COR-L47 (cell line): Measurements from ENCODE around the gene GUCY2F.

Experiments used
- DNase-seq: peaks from one replicate; lab custom pipeline; 2025; lab: John Stamatoyannopoulos, UW

Gene GUCY2F

DNA sequence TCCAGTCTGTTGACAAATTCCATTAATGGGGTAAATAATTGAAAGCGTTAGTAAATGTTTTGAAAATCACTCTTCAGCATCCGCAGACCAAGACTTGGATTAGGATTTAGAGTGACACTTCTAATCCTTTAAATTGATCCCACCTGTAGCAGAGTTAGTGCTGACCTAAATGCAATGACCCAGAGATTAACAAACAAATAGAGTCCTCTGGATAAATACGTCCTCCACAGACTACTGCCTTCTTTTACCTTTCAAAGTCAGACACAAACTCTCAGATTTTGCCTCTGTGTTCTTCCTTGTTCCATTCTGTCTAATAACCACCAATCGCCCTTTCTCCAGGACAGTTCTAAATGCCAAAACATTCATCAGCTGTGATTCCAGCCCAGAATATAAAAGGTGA is at the start of gene GUCY2F:
Gene GUCY2F, minus strand, starts transcription at position 101 of the 400 bp plus-strand sequence. CDS start 6,150 bp downstream, outside the sequence.
- no peak for DNase-seq

- no peak for DNase-seq
Measured at GRCh38 chrX:109519001-109519400, 37.1 kb upstream of the GUCY2F start.

DNA sequence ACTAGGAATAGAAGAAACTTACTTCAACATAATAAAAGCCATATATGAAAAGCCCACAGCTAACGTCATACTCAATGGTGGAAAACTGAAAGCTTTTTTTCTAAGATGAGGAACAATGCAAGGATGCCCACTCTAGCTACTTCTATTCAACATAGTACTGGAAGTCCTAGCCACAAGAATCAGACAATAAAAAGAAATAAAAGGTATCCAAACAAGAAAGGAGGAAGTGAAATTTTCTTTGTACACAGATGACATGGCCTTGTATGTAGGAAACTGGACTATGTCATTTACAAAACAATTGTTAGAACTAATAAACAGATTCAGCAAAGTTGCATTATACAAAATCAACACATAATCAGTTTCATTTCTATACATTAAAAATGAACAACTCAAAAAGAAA is 29.2 kb upstream of the GUCY2F start:
- no peak for DNase-seq

- DNase-seq = no peak
Measured at GRCh38 chrX:109508915-109509314, 27.0 kb upstream of the GUCY2F start.

DNA sequence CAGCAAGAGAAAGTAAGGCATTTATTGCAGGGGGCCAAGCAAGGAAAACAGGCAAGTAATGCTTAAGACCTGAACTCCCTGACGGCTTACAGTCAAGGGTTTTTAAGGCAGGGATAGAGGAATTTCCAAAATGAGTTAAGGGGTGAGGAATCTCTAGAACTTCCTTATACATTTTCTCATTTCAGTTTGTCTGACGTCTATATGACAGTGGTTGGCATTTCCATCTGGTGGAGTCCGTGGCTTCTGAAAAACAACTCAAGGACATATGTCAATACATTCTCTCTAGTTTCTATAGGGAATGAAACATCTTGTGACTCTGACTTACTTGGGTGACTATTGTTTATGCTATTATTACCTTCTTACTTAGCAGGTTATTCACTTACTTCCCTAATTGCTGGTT is 19.3 kb upstream of the GUCY2F start:
- DNase-seq = no peak

DNA sequence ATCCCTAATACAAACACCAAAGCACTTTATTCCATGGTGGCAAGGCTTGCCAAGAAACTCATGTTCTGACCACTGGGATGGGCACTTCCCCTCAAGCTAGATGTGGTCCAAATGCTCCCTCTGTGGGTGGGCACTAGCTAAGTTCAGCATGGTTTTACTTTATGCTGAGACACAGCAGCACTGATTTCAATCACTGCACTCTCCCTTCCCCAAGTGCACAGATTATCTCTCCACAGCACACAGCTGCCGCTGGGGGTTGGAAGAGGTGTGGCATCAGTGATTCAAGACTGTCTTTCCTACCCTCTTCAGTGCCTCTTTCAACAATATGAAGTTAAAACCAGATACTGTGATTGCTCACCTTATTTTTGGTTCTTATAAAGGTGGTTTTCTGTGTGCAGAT is 16.5 kb upstream of the GUCY2F start:
- DNase-seq = no peak

DNA sequence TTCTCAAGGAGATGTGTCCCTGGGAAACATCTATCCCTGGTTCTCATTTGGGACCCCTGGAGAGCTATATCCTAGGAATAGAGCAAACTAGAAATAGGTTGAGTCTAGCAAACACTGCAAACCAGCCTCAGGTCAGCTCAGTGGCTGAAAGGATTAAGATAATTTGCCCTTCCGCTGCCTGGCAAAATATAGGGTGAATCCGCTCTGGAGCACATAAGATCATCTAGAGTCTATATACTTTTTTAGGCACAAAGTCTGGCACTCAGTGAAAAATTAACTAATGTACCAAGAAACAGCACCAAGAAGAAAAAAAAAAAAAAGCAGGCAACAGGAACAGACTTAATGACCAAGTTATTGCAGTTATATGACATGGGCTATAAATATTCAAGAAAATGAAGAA is 7.3 kb upstream of the GUCY2F start:
- DNase-seq = no peak

DNA sequence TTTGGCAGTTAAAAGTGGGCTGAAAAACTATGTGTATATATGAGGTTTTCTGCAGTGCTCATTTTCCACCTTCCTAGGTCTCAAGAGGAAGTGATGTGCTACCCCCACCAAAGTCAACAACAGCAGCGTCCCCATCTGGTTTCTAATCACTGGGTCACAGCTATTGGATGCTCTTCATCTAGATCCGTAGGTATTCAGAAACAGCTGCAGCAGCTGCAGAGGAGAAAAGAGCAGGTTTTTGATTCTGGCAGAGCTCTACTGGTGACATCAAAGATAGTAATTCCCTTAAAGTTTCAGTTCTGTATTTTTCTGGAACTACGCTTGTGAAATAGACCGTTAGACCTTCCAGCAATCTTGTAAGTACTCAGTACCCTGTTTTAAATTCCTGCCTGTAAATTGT is 5.8 kb upstream of the GUCY2F start:
- no peak for DNase-seq

- peak; percentile 21 for DNase-seq
Measured at GRCh38 chrX:109485470-109486340, 3.8 kb upstream of the GUCY2F start.

GRCh38 chrX:109484886-109485285 is 3.0 kb upstream of the GUCY2F start:
- no peak for DNase-seq

GRCh38 chrX:109475174-109475891 is 6.6 kb downstream of the GUCY2F start:
- DNase-seq = peak; percentile 13

- DNase-seq = peak; percentile 3
Measured at GRCh38 chrX:109472939-109473735, 8.7 kb downstream of the GUCY2F start.

GRCh38 chrX:109464231-109464630 is 17.7 kb downstream of the GUCY2F start:
- no peak for DNase-seq

GRCh38 chrX:109463784-109464183 is 18.1 kb downstream of the GUCY2F start:
- no peak for DNase-seq

DNA sequence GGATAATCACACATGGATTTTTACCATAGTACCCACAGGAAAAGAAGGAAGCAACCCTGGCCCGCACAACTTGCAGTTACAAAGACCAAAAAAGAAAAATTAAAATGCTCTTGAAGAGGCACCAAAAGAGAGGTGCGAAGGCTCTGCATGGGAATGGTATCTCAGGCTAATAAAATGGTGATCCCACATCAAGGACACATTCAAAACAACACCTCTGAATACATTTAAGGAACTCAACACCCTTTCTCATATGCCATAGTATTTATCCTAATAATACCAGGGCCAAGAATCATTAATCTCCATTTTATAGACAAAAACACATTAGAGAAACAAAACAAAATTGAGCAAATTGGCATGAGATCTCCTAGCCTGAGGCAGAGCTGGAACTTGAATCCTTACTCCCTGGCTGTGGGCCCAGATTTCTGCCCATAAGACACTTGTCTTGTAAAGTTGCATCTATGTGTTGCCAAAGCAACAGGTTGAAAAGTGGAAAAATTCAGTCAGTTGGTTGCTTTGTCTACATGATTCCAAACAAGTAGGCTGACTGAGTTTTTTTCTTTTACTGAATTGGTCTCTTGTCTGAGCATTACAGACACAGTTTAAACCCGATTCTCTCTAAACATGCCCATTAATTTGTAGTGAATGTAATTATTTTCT is 33.5 kb downstream of the GUCY2F start:
- DNase-seq = peak; percentile 11

DNA sequence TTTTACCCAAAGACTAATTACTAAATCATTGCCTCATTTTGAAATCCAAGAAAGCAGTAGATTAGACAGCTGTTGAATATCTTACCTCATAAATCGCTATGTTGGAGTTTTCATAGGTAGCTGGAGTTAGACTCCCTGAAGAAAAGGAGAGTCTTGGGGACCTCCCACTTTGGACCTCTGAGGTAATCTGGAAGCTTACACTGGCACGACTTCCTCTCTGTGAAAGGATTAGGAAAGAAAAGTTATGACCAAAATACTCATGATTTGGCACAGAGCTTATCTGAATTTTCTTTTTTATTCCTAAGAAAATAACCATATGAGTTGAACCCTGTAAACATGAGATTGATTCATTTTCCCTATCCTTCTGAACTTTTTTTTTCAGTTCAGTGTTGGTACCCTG is 40.6 kb downstream of the GUCY2F start:
- no peak for DNase-seq

GRCh38 chrX:109440475-109440874 is 41.4 kb downstream of the GUCY2F start:
- no peak for DNase-seq

GRCh38 chrX:109409181-109409580 is 72.7 kb downstream of the GUCY2F start:
- no peak for DNase-seq

DNA sequence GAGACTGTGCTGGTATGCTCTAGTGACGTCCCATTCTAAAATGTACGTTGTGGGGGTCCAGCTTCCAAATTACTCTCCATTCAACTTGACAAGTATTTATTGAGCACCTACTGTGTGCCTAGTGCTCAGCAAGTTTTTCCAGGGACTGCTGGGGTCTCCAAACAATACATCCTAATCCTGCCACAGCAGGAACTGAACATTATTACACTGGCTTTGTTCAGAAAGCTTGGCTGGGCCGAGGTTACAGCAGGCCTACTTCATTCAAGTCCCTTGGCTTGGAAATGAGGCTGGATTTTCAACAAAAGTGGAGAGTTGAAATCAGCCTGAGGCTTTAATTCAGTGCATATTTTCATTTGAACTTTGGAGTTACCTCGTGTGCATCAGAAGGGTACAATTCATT is 78.0 kb downstream of the GUCY2F start:
- DNase-seq = no peak

DNA sequence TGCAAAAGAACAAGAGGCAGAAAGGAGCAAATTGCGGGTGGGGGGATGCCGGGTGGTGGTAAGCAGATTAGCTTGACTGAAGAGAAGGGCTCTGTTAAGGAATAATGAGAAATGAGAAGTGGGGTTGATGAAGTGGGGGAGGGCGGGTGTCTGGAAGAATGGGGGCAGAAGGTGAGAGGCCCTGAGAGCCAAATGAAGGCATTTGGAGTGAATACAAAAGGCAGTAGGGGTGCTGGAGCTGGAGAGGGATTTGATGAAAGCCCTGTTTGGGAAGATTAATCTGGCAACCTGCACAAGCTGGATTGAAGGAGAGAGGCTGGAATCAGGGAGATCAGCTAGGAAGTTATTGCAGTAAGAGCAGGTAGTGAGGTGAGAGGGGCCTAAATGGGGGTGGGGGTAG is 82.1 kb downstream of the GUCY2F start:
- DNase-seq = no peak

DNA sequence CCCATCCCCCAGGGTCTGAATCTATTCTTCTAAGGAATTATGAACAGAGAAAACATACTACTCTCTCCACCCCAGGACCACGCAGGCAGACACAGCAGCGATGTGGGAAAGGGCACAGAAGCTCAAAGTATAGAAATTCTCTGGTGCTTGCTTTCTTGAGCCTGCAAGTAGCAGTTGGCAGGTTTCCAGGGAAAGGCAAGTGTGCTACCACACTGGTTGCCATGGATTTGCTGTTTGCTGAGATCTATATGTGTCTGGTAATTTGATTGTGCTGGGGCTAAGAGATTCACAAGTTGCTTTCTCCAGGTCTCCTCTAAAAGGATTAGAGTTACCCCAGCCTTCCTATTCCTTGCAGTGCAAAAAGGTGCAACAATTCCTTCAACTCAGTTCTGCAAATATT is 83.1 kb downstream of the GUCY2F start:
- DNase-seq = no peak

- no peak for DNase-seq
Measured at GRCh38 chrX:109398061-109398460, 83.8 kb downstream of the GUCY2F start.
